Right kidney (tissue), 1 donor: ENCODE results near the gene MCC.

Experiments
- DNase-seq: peaks from one replicate; pipeline ENCODE4 v3.0.0-alpha.2; 2016

Gene MCC

GRCh38 chr5:113050721-113051382 lies 437.4 kb downstream of the MCC start:
- DNase-seq = no peak

GRCh38 chr5:113048931-113049330 lies 439.3 kb downstream of the MCC start:
- no peak for DNase-seq

- no peak for DNase-seq
These were observed 440.3 kb downstream of the MCC start for GRCh38 chr5:113047733-113048652.

GRCh38 chr5:113047234-113047633 lies 441.0 kb downstream of the MCC start:
- DNase-seq = no peak

- DNase-seq = no peak
These were observed 443.3 kb downstream of the MCC start for GRCh38 chr5:113044776-113045465.

- no peak for DNase-seq
These were observed 444.7 kb downstream of the MCC start for GRCh38 chr5:113043491-113043931.

GRCh38 chr5:113042491-113043243 lies 445.6 kb downstream of the MCC start:
- DNase-seq = no peak

GRCh38 chr5:113040672-113041260 lies 447.5 kb downstream of the MCC start:
- DNase-seq = no peak

GRCh38 chr5:113039934-113040285 lies 448.3 kb downstream of the MCC start:
- DNase-seq = no peak

- no peak for DNase-seq
These were observed 448.9 kb downstream of the MCC start for GRCh38 chr5:113039229-113039933.

GRCh38 chr5:113038714-113039113 lies 449.5 kb downstream of the MCC start:
- no peak for DNase-seq

- no peak for DNase-seq
These were observed 450.1 kb downstream of the MCC start for GRCh38 chr5:113038136-113038535.

- DNase-seq = no peak
These were observed 451.4 kb downstream of the MCC start for GRCh38 chr5:113036826-113037225.

GRCh38 chr5:113036321-113036720 lies 451.9 kb downstream of the MCC start:
- DNase-seq = no peak

GRCh38 chr5:113035096-113035495 lies 453.2 kb downstream of the MCC start:
- no peak for DNase-seq

GRCh38 chr5:113034182-113034773 lies 454.0 kb downstream of the MCC start:
- no peak for DNase-seq

GRCh38 chr5:113031557-113031956 lies 456.7 kb downstream of the MCC start:
- no peak for DNase-seq

GRCh38 chr5:113031104-113031503 lies 457.1 kb downstream of the MCC start:
- DNase-seq = no peak

GRCh38 chr5:113029614-113030013 lies 458.6 kb downstream of the MCC start:
- no peak for DNase-seq

- DNase-seq = no peak
These were observed 460.8 kb downstream of the MCC start for GRCh38 chr5:113027431-113027830.

- no peak for DNase-seq
These were observed 461.2 kb downstream of the MCC start for GRCh38 chr5:113027015-113027414.
